T-helper 22 cell (primary cell): Measurements from ENCODE around the gene TMEM178B.
"Not testable (repeated sequence)": the region's sequence is repeated elsewhere in the genome, so short reads cannot be mapped to it uniquely, and the experiment has no call there.

Experiments used
- DNase-seq: peaks from one replicate; pipeline ENCODE4 v3.0.0-alpha.2; 2020; ENCODE audit warnings: low read depth

The TMEM178B gene

GRCh38 chr7:141317033-141317585, 243.2 kb downstream of the TMEM178B start:
- no peak for DNase-seq

DNA sequence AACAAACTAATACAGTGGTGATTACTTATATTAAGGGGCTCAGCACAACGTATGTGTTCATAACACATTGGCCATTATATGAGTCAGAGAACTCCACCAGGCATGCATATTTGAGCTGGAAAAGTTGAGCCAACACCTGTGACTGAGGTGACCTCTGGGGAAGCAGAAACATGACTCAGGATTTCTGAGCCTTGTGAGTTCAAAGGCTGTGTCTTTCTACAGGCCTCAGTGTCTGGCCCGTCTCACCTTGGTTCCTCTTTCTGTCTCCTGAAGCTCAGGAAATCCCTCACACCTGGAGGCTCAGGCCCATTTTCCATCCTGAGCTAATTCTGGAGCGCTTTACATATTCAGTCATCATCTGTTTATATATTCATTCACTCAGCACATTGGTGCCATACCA, 246.4 kb downstream of the TMEM178B start:
- DNase-seq: no peak

GRCh38 chr7:141322383-141322782, 248.5 kb downstream of the TMEM178B start:
- DNase-seq: no peak

DNA sequence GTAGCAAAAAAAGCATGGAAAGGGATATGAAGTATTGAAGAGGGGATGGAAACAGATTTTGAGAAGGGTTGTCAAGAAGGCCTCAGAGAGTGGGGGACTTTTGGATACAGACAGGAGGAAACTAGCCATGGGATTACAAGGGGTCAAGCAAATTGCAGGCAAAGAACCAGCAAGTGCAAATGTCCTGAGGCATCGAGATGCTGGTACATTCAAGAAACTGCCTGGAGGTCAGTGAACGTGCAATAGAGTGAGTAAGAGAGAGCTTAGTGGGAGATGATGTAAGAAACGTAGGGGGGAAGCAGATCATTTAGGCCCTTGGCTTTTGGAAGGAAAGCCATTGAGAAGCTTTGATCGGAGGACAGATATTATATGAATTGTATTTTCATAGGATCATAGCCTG, 250.0 kb downstream of the TMEM178B start:
- no peak for DNase-seq

- no peak for DNase-seq
Measured at GRCh38 chr7:141324870-141325269, 251.0 kb downstream of the TMEM178B start.

- no peak for DNase-seq
Measured at GRCh38 chr7:141325275-141325674, 251.4 kb downstream of the TMEM178B start.

- no peak for DNase-seq
Measured at GRCh38 chr7:141328290-141328689, 254.4 kb downstream of the TMEM178B start.

GRCh38 chr7:141330285-141330684, 256.4 kb downstream of the TMEM178B start:
- DNase-seq: not testable (repeated sequence)

DNA sequence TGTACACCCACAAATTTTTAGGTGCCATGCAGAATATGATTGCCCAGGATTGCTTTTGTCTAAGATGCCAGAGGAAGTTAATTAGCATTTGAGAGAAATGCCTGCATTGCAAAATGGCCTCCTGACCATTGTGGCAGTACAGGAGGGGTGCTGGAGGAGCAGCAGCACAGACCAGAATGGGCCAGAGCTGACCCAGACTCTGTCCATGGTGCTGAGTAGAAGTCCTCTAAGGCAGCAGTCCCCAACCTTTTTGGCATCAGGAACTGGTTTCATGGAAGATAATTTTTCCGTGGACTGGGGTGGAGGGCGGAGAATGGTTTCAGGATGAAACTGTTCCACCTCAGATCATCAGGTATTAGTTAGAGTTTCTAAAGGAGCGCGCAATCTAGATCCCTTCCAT, 259.6 kb downstream of the TMEM178B start:
- no peak for DNase-seq

GRCh38 chr7:141335164-141335563, 261.3 kb downstream of the TMEM178B start:
- no peak for DNase-seq

- DNase-seq: no peak
Measured at GRCh38 chr7:141339603-141340002, 265.7 kb downstream of the TMEM178B start.

DNA sequence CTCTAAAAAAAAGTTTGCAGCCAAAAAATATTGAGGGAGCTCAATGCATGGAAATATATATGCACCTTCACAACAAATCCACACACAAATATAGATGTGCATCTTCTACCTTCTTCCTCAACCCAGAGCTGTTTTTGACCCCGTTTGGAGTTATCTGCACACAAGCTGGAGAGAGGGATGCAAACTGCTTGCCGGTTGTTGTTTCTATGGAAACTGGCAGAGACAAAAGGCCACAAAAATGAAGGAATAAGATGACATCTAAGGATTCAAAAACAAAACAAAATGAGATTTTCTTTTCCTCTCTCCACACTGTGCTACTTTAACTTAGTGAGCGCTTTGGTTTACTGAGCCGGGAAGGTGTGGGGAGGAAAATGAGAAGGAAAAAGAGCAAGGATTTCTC, 267.1 kb downstream of the TMEM178B start:
- DNase-seq: no peak

GRCh38 chr7:141342621-141343408, 269.0 kb downstream of the TMEM178B start:
- no peak for DNase-seq

DNA sequence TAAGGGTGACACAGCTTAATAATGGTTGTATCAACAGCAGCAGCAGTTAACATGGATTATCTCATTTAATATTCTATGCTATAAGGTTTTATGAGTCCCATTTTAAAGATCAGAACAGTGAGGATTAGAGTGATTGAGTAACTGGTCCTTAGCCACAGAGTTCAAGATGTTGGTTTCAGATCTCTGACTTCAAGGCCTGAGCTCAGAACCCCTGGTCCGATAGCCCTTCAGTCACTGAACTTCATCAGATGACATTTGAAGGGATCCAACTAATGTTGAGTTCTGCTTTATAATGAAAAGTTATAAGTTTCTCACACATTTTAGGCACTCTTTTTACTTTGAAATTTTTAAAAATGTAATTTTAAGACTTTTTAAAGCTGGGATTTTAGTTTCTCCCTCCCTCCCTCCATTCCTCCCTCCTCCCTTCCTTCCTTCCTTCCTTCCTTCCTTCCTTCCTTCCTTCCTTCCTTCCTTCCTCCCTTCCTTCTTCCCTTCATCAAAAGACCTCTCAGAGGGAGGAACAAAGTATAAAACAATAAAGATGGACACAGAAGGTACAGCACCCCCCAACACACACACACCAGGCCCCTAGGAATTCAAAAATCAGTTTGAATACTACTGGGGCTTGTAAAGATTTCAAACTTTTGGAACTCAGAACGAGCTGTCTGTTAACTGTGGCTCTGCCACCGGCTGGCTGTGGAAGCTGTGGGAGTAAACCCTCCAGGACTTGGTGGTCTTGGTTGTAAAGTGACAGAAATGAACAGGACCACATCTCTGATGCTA, 270.5 kb downstream of the TMEM178B start:
- no peak for DNase-seq

GRCh38 chr7:141348728-141349127, 274.9 kb downstream of the TMEM178B start:
- DNase-seq: no peak

DNA sequence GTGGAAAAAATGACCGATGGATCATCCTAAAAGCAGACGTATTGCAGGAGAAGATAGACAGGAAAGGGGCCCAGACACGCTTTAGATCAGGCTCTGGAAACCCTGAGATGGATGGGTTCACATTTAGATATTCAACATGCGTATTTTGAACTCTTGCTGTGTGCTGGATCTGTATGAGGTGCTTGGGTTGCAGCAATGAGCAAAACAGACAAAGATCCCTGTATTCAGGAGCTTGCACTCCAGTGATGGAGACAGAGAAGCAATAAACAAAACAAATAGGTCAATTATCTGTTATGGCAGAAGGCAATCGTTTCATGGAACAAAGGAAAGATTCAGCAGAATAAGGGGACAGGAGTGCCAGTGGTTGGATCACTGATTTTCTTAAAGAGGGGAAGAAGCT, 275.5 kb downstream of the TMEM178B start:
- DNase-seq: no peak

- DNase-seq: no peak
Measured at GRCh38 chr7:141349804-141350203, 275.9 kb downstream of the TMEM178B start.

- DNase-seq: no peak
Measured at GRCh38 chr7:141351175-141351574, 277.3 kb downstream of the TMEM178B start.

DNA sequence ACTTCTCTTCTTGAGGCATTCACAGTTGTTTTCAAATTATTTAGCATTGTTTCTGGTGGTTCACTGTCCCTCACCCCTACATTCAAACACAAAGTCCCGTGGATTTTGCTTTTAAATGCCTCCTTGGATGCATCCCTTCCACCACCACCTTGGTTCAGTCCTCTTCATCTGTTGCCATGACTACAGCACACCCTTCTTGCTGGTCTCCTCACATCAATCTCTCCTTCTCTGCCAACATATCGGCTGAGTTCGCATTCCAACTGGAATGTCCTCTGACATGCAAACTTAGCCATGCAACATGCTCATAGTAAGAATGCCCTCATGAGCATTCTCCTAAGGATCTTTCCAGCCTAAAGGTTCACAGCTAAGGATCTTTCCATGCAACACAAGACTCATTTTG, 279.1 kb downstream of the TMEM178B start:
- DNase-seq: no peak

GRCh38 chr7:141354251-141354650, 280.4 kb downstream of the TMEM178B start:
- no peak for DNase-seq

- no peak for DNase-seq
Measured at GRCh38 chr7:141355032-141355431, 281.2 kb downstream of the TMEM178B start.

- DNase-seq: no peak
Measured at GRCh38 chr7:141356161-141356560, 282.3 kb downstream of the TMEM178B start.

- DNase-seq: no peak
Measured at GRCh38 chr7:141358386-141358785, 284.5 kb downstream of the TMEM178B start.
